Fibroblast of the conjunctiva (primary cell): ENCODE results near the gene PTPRN2.

Experiments
- DNase-seq: peaks from one replicate; pipeline ENCODE4 v3.0.0-alpha.2; 2010; ENCODE audit warnings: low read depth

The PTPRN2 gene

GRCh38 chr7:157827045-157827862 is 760.4 kb downstream of the PTPRN2 start:
- DNase-seq, result no peak

DNA sequence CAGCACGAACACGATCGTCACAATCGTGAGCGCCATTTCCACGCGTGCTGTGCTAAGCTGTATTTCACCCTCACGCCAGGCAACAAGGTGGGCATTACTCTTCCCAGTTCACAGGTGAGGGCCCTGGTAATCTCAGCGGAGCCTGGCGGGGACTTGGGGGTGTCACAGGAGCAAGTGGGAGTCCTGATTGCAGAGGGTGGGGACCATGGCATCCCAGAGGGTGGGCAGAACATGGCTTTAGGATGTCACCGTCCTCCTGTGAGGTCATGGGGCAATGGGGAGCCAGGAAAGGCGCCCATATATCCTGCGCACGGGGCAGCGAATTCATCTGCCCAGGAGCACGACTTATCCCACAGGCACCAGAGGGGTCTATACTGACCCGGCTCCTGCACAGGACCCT is 761.1 kb downstream of the PTPRN2 start:
- DNase-seq, result no peak

GRCh38 chr7:157825325-157825724 is 762.3 kb downstream of the PTPRN2 start:
- no peak for DNase-seq

DNA sequence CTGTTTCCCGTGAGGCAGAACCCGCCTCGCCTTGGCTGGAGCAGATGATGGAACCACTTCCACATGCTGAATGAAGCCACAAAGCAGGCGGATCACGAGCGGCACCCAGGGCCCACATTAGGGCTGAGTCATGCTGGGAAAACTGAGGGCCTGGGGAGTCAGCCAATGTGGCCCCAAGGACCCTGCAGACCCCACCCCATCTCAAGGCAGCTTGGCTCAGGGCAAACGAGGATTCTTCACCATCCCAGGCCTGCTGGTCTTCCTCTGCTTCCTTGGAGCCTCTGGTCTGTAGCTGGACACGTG is 762.9 kb downstream of the PTPRN2 start:
- no peak for DNase-seq

DNA sequence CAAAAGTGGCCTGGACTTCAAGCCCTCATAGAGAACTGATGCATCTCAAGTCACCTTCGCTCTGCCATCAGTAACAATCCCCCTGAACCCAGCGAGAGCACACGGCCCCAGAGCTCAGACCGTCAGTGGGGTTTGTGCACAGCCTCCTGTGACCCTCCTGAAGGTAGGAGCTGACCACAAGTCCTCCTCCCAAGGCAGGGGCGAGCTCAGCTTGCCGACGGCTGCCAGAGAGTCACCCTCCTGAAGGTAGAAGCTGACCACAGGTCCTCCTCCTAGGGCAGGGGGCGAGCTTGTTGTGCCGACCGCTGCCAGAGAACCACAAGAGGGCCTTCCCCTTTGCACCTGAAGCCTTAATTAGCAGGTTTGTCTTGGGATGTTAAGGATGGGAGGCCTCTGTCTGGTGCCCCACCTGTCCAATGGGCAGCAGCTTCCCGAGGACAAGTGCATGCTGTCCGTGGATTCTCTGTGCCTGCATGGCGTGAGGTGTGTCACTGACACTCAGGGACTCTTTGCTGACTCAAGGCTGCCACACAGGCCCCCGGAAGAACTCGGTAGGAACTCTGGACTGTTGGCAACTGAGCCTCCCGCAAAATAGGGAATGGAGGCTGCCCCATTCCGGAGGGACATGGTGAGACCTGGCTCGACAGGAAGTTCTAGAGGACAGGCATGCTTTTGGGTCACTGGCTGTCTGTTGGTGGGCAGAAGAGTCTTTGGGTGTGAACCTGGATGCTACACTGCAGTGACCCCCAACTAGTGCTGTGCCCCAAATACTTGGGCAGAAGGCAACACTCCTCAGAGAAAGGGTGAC is 763.4 kb downstream of the PTPRN2 start:
- DNase-seq, result no peak

DNA sequence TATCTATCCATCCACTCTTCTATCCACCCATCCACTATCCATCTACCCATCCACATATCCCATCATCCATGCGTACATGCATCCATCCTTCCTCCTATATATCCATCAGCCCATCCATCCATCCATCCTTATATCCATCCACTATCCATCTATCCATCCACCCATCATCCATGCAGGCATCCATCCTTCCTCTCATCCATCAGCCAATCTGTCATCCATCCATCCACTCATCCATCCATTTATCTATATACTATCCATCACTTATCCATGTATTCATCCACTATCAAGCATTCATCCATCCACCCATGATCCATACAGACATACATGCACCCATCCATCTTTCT is 765.0 kb downstream of the PTPRN2 start:
- no peak for DNase-seq

GRCh38 chr7:157821959-157822687 is 765.5 kb downstream of the PTPRN2 start:
- no peak for DNase-seq

DNA sequence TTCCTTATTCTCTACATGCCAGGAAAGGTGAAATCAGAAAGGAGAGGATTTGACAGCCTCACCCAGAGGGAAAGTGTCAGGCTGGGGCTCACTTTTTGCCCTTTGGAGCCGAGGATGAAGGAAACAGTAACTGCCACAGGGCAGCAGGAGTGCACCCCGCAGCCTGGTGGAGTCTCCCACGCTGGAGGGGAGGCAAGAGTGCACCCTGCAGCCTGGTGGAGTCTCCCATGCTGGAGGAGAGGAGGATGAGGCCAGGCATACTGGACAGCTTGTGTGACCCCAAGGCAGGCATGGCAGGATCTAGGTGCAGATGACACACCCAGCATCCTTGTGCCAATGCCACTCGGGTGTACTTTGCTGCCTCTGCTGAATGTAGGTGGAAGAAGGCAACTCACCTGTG is 766.8 kb downstream of the PTPRN2 start:
- DNase-seq, result no peak

GRCh38 chr7:157819455-157819807 is 768.2 kb downstream of the PTPRN2 start:
- no peak for DNase-seq

GRCh38 chr7:157818701-157819454 is 768.7 kb downstream of the PTPRN2 start:
- DNase-seq, result no peak

DNA sequence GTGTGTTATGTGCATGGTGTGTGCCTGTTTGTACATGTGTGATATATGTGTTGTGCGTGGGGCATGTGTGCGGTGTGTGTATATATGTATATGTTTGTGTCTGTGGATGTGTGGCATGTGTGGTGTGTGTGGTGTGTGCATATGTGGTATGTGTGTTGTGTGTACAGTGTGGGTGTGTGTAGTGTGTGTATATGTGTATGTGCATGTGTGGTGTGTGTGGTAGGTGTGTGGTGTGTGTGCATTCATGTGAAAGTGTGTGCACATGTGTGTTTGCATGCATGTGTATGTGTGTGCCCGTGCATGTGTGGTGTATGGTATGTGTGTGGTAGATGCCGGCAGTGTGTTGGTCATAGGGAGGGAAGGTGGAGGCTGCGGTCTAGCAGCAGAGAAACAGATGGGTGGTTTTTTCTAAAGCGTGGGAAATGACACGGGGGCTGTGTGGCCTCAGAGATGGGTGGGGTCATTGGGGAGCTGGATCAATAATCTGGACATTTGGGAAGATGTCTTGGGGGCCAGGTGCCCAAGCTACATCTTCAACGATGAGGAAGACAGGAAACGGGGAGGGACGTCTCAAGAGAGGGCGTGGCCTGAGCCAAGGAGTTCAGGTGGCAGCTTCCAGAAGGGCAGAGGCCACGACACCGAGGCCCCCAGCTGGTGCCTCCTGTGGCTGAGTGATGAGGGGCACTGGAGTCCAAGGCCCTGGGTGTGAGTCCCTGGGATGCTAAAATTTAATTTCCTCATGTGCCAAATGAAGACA is 769.5 kb downstream of the PTPRN2 start:
- no peak for DNase-seq

DNA sequence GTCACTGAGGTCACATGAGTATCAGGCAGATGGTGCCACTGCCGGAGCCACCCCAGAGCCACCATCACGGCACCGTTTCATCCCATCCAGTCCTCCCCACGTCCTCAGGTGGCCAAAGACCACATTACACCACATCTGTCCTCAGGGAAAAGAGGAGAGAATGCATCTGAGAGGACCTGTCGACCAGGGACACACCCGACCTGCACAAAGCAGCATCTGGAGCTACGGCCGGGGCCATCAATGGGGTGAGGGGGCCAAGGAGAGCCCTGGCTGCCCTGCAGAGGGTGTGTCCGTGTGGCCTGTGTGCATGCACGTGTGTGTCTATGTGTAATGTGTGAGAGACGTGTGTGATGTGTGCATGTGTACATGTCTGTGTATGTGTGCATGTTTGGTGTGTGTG is 770.2 kb downstream of the PTPRN2 start:
- no peak for DNase-seq

- DNase-seq, result no peak
Measured at GRCh38 chr7:157816526-157817250, 770.9 kb downstream of the PTPRN2 start.

- DNase-seq, result no peak
Measured at GRCh38 chr7:157816086-157816485, 771.5 kb downstream of the PTPRN2 start.

- no peak for DNase-seq
Measured at GRCh38 chr7:157815706-157816022, 772.0 kb downstream of the PTPRN2 start.

- no peak for DNase-seq
Measured at GRCh38 chr7:157814931-157815705, 772.5 kb downstream of the PTPRN2 start.

- no peak for DNase-seq
Measured at GRCh38 chr7:157813741-157814661, 773.6 kb downstream of the PTPRN2 start.

DNA sequence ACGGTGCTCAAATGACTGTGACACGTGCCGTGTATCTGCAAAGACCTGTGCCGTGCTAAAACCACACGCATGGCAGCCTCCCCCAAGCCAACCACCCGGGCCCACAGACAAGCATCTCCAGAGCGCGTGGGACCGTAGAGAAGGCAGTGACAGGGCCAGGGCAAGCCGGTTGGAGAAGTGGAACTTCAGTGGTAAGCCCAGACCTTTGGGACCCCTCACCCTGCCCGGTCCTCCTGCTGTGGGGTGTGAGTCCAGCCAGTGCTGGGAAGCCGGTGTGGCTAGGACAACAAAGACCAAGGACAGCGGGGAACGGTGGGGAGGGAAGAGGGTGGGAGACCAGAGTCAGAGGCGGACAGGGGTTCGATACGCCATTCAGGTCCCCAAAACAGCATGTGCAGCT is 774.6 kb downstream of the PTPRN2 start:
- DNase-seq, result no peak

DNA sequence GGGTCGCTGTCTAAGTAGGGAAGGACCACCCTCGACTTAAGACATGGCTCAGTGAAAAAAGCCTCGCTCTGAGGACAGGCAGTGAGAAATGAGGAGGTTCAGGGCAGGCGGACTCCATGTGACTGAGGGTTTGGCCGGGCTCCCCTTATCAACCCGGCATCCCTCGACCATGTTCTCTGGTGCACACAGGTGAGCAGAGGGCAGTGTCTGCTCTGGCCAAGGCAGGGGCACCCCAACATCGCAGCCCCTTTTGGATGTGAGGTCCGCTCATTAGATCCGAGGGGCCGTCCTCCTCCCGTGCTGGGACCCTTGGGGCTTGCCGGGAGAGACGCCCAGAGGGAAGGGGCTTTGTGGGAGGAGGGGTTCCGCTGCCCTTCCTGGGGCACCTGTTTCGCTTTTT is 775.7 kb downstream of the PTPRN2 start:
- no peak for DNase-seq
